ENCODE measurements around the gene KLHL10. TPM values are rescaled to one million over a fixed set of nuclear protein-coding genes. Genes with fewer than 3 reads are reported as not detected.

The KLHL10 gene
- total and polyA plus RNA-seq, 2 of the 13 experiments (the other 11 are each of a cell fraction or from before 2014, with no cell fraction given), result 0.04 to 0.08 TPM

DNA sequence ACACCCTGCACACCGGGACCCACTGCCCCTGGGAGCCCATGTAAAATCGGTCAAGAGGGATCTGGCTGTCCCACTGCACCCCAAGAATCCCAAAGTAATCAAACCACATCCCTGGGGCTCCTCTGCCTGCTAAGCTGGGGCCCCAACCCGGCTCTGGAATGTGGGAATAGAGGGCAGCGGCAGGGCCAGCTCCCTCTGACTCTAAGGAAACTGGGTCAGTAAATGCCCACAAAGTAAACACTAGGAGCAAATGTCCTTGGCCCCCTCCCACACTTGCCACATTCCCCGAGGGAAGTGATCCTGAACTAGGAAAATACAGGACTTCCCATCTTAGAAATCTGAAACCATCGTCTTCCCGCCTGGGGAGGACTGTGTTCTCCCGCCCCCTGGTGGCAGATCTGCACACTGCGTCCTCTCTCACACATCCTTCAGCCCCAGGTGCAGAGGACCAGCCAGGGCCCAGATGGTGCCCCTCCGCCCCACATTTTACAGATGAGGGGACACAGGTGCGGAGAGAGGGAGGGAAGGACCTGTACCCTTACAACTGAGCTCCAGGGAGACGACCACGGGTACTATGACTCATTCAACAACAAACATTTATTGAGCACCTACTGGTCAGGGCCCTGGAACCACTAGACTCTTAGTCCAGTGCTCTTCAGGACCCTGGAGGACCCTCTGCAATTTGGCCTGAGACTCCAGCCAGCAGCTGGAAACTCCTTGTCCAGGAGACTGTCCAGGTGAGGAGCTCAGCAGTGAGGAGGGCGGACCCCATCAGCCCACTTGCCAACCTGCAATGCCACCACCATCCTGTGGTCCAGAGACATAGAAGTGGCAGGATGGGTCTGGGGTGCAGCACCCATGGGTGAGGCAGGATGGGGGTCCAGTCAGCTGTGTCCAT is 36.0 kb upstream of the KLHL10 start (continued):
- TF ChIP-seq, protein P1, sequence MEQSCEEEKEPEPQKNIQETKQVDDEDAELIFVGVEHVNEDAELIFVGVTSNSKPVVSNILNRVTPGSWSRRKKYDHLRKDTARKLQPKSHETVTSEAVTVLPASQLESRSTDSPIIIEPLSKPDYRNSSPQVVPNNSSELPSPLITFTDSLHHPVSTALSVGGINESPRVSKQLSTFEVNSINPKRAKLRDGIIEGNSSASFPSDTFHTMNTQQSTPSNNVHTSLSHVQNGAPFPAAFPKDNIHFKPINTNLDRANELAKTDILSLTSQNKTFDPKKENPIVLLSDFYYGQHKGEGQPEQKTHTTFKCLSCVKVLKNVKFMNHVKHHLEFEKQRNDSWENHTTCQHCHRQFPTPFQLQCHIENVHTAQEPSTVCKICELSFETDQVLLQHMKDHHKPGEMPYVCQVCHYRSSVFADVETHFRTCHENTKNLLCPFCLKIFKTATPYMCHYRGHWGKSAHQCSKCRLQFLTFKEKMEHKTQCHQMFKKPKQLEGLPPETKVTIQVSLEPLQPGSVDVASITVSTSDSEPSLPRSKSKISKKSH (CRISPR knock-in tag; IDR thresholded peaks at IDR 0.05; ENCODE audit: borderline replicate concordance), result 0 out of 2 replicates have a peak, but pooled peaks have one; percentile 15
- TF ChIP-seq, protein P2, sequence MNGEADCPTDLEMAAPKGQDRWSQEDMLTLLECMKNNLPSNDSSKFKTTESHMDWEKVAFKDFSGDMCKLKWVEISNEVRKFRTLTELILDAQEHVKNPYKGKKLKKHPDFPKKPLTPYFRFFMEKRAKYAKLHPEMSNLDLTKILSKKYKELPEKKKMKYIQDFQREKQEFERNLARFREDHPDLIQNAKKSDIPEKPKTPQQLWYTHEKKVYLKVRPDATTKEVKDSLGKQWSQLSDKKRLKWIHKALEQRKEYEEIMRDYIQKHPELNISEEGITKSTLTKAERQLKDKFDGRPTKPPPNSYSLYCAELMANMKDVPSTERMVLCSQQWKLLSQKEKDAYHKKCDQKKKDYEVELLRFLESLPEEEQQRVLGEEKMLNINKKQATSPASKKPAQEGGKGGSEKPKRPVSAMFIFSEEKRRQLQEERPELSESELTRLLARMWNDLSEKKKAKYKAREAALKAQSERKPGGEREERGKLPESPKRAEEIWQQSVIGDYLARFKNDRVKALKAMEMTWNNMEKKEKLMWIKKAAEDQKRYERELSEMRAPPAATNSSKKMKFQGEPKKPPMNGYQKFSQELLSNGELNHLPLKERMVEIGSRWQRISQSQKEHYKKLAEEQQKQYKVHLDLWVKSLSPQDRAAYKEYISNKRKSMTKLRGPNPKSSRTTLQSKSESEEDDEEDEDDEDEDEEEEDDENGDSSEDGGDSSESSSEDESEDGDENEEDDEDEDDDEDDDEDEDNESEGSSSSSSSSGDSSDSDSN (CRISPR knock-in tag; IDR thresholded peaks at IDR 0.05), result no peak
- no peak for TF ChIP-seq SNAI1 (CRISPR knock-in tag; IDR thresholded peaks at IDR 0.05; ENCODE audit: borderline replicate concordance)
- TF ChIP-seq, protein P3, sequence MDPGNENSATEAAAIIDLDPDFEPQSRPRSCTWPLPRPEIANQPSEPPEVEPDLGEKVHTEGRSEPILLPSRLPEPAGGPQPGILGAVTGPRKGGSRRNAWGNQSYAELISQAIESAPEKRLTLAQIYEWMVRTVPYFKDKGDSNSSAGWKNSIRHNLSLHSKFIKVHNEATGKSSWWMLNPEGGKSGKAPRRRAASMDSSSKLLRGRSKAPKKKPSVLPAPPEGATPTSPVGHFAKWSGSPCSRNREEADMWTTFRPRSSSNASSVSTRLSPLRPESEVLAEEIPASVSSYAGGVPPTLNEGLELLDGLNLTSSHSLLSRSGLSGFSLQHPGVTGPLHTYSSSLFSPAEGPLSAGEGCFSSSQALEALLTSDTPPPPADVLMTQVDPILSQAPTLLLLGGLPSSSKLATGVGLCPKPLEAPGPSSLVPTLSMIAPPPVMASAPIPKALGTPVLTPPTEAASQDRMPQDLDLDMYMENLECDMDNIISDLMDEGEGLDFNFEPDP (CRISPR knock-in tag; conservative IDR thresholded peaks at IDR 0.05), result 0 out of 2 replicates have a peak, but pooled peaks have one; percentile 86
- TF ChIP-seq SMAD3 (CRISPR knock-in tag; IDR thresholded peaks at IDR 0.05), result peak; percentile 50; the same call in 1 of the 2 replicates
- no peak for TF ChIP-seq GABPA (IDR thresholded peaks at IDR 0.05; ENCODE audit: low read depth, low read length)
- no peak for TF ChIP-seq GABPA (CRISPR knock-in tag; IDR thresholded peaks at IDR 0.05; ENCODE audit: low read depth)
- TF ChIP-seq ZNF136 (CRISPR knock-in tag; IDR thresholded peaks at IDR 0.05; ENCODE audit: low read depth), result no peak
- no peak for TF ChIP-seq MAFK (conservative IDR thresholded peaks at IDR 0.05 in 1 of 2, IDR thresholded peaks at IDR 0.05 in 1 of 2; ENCODE audit: low read length in 2 of 2)
- TF ChIP-seq, protein P4, sequence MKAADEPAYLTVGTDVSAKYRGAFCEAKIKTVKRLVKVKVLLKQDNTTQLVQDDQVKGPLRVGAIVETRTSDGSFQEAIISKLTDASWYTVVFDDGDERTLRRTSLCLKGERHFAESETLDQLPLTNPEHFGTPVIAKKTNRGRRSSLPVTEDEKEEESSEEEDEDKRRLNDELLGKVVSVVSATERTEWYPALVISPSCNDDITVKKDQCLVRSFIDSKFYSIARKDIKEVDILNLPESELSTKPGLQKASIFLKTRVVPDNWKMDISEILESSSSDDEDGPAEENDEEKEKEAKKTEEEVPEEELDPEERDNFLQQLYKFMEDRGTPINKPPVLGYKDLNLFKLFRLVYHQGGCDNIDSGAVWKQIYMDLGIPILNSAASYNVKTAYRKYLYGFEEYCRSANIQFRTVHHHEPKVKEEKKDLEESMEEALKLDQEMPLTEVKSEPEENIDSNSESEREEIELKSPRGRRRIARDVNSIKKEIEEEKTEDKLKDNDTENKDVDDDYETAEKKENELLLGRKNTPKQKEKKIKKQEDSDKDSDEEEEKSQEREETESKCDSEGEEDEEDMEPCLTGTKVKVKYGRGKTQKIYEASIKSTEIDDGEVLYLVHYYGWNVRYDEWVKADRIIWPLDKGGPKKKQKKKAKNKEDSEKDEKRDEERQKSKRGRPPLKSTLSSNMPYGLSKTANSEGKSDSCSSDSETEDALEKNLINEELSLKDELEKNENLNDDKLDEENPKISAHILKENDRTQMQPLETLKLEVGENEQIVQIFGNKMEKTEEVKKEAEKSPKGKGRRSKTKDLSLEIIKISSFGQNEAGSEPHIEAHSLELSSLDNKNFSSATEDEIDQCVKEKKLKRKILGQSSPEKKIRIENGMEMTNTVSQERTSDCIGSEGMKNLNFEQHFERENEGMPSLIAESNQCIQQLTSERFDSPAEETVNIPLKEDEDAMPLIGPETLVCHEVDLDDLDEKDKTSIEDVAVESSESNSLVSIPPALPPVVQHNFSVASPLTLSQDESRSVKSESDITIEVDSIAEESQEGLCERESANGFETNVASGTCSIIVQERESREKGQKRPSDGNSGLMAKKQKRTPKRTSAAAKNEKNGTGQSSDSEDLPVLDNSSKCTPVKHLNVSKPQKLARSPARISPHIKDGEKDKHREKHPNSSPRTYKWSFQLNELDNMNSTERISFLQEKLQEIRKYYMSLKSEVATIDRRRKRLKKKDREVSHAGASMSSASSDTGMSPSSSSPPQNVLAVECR (CRISPR knock-in tag; IDR thresholded peaks at IDR 0.05; ENCODE audit: borderline replicate concordance), result peak; percentile 39; the same call in 1 of the 2 replicates
- TF ChIP-seq, protein P5, sequence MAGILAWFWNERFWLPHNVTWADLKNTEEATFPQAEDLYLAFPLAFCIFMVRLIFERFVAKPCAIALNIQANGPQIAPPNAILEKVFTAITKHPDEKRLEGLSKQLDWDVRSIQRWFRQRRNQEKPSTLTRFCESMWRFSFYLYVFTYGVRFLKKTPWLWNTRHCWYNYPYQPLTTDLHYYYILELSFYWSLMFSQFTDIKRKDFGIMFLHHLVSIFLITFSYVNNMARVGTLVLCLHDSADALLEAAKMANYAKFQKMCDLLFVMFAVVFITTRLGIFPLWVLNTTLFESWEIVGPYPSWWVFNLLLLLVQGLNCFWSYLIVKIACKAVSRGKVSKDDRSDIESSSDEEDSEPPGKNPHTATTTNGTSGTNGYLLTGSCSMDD (CRISPR knock-in tag; IDR thresholded peaks at IDR 0.05), result no peak
- TF ChIP-seq CAMTA2 (CRISPR knock-in tag; IDR thresholded peaks at IDR 0.05; ENCODE audit: borderline replicate concordance), result no peak
- TF ChIP-seq ZNF660 (CRISPR knock-in tag; IDR thresholded peaks at IDR 0.05; ENCODE audit: borderline replicate concordance, low read depth), result no peak
- no peak for TF ChIP-seq ZFP37 (CRISPR knock-in tag; IDR thresholded peaks at IDR 0.05; ENCODE audit: borderline replicate concordance)
- no peak for TF ChIP-seq ZNF75D (CRISPR knock-in tag; IDR thresholded peaks at IDR 0.05; ENCODE audit: borderline replicate concordance)
- peak; percentile 21; the same call in 1 of the 2 replicates for TF ChIP-seq FOXK1 (CRISPR knock-in tag; IDR thresholded peaks at IDR 0.05; ENCODE audit: borderline replicate concordance, low read depth)
- no peak for TF ChIP-seq AKAP8 (CRISPR knock-in tag; IDR thresholded peaks at IDR 0.05)
